HepG2 (cell line): ENCODE measurements around the gene CIROP. TPM values are rescaled to one million over a fixed set of nuclear protein-coding genes. Genes with fewer than 3 reads are reported as not detected.

ENCODE experiments used
- CC2D1A ChIP-seq: sonication (generic); formaldehyde crosslinking; IDR thresholded peaks from 2 replicates; pipeline ENCODE4 v1.8.1; 2023; ENCODE audit warnings: mild to moderate bottlenecking, missing genetic modification reagents
- CHD4 ChIP-seq: fragments of 200-600 bp; sonication (generic); IDR thresholded peaks from 2 replicates; pipeline ENCODE4 v1.7.0; 2017; ENCODE audit warnings: mild to moderate bottlenecking, low read length, borderline replicate concordance
- FOXM1 ChIP-seq: sonication (generic); formaldehyde crosslinking; IDR thresholded peaks from 2 replicates; pipeline ENCODE4 v1.5.0; 2020; ENCODE audit warnings: missing genetic modification reagents
- HDAC1 ChIP-seq: sonication (generic); formaldehyde crosslinking; IDR thresholded peaks from 2 replicates; pipeline ENCODE4 v1.5.1; 2020; ENCODE audit warnings: mild to moderate bottlenecking, missing genetic modification reagents
- HNRNPUL1 ChIP-seq: fragments of 200-400 bp; formaldehyde crosslinking; IDR thresholded peaks from 2 replicates; pipeline ENCODE4 v1.6.1; 2017; ENCODE audit warnings: low read depth, mild to moderate bottlenecking, low read length, moderate library complexity
- KAT8 ChIP-seq: IDR thresholded peaks from 2 replicates; pipeline ENCODE4 v1.6.1; 2016; ENCODE audit warnings: missing genetic modification reagents, missing compliant biosample characterization
- MAFG ChIP-seq: sonication (generic); formaldehyde crosslinking; IDR thresholded peaks from 2 replicates; pipeline ENCODE4 v1.5.1; 2020; ENCODE audit warnings: mild to moderate bottlenecking, missing genetic modification reagents
- NFE2 ChIP-seq: sonication (generic); formaldehyde crosslinking; IDR thresholded peaks from 2 replicates; pipeline ENCODE4 v1.4.0; 2020; ENCODE audit warnings: missing genetic modification reagents
- POLR2G ChIP-seq: fragments of 200-400 bp; formaldehyde crosslinking; IDR thresholded peaks from 2 replicates; pipeline ENCODE4 v1.6.1; 2018; ENCODE audit warnings: mild to moderate bottlenecking, low read depth, low read length, moderate library complexity
- RARA ChIP-seq: IDR thresholded peaks from 2 replicates; pipeline ENCODE4 v1.6.1; 2016; ENCODE audit warnings: missing genetic modification reagents, missing compliant biosample characterization
- SMAD1 ChIP-seq: sonication (generic); formaldehyde crosslinking; IDR thresholded peaks from 2 replicates; pipeline ENCODE4 v1.4.0; 2020; ENCODE audit warnings: missing genetic modification reagents, low read depth, mild to moderate bottlenecking, borderline replicate concordance
- TCF7 ChIP-seq: sonication (generic); IDR thresholded peaks from 2 replicates; pipeline ENCODE4 v1.6.1; 2016; ENCODE audit warnings: antibody characterized with exemption, low read depth
- ZFYVE20 ChIP-seq: sonication (generic); formaldehyde crosslinking; IDR thresholded peaks from 2 replicates; pipeline ENCODE4 v1.8.0; 2023; ENCODE audit warnings: low read depth, mild to moderate bottlenecking, moderate library complexity, missing genetic modification reagents, borderline replicate concordance
- ZIK1 ChIP-seq: sonication (generic); formaldehyde crosslinking; IDR thresholded peaks from 2 replicates; pipeline ENCODE4 v1.5.0; 2020; ENCODE audit warnings: mild to moderate bottlenecking, low read depth, missing genetic modification reagents, borderline replicate concordance
- ZNF33A ChIP-seq: sonication (generic); formaldehyde crosslinking; IDR thresholded peaks from 2 replicates; pipeline ENCODE4 v1.5.1; 2020; ENCODE audit warnings: missing genetic modification reagents, mild to moderate bottlenecking, moderate library complexity, borderline replicate concordance
- ZNF383 ChIP-seq: sonication (generic); formaldehyde crosslinking; IDR thresholded peaks from 2 replicates; pipeline ENCODE4 v1.4.0; 2020; ENCODE audit warnings: missing genetic modification reagents, mild to moderate bottlenecking, borderline replicate concordance
- polyA plus RNA-seq, 8 experiments: library from polyadenylated mRNA; depleted of rRNA in 3 of 8; stranded (reverse) in 7 of 8; unstranded in 1 of 8; fragments of >200 nt; fragmentation: Illumina TruSeq in 4 of 8; extraction: Trizol in 4 of 8; gene quantifications; 2 replicates each; pipeline versions ENCODE4 v1.2.1 to v1.2.3, GENCODE V29; 2011 to 2016; ENCODE audit warnings: low read depth in 4 of 8, missing spikeins in 1 of 8, mixed read lengths in 1 of 8; ENCODE audit not compliant: insufficient read depth in 1 of 8
- total RNA-seq, 5 experiments: library from RNA; depleted of rRNA; stranded (reverse); fragments of >200 nt; fragmentation: Illumina TruSeq; extraction: Trizol; gene quantifications; 2 replicates each; pipeline ENCODE4 v1.2.3, GENCODE V29; 2016; ENCODE audit warnings: low read depth in 1 of 5
- TF ChIP-seq, protein P1 (sequence below): sonication (generic); formaldehyde crosslinking; IDR thresholded peaks from 2 replicates; pipeline ENCODE4 v1.4.0; 2020; ENCODE audit warnings: missing genetic modification reagents
- TF ChIP-seq, protein P2 (sequence below): sonication (generic); formaldehyde crosslinking; IDR thresholded peaks from 2 replicates; pipeline ENCODE4 v1.4.0; 2020; ENCODE audit warnings: missing genetic modification reagents, borderline replicate concordance
- TF ChIP-seq, protein P3 (sequence below): sonication (generic); formaldehyde crosslinking; IDR thresholded peaks from 2 replicates; pipeline ENCODE4 v1.4.0; 2020; ENCODE audit warnings: missing genetic modification reagents
- TF ChIP-seq, protein P4 (sequence below): sonication (generic); formaldehyde crosslinking; IDR thresholded peaks from 2 replicates; pipeline ENCODE4 v1.4.0; 2020; ENCODE audit warnings: missing genetic modification reagents, mild to moderate bottlenecking, borderline replicate concordance

CIROP gene
- total and polyA plus RNA-seq, 2 of the 13 experiments (the other 11 are each of a cell fraction or from before 2014, with no cell fraction given) = 0.07 TPM; not detected in 1

DNA sequence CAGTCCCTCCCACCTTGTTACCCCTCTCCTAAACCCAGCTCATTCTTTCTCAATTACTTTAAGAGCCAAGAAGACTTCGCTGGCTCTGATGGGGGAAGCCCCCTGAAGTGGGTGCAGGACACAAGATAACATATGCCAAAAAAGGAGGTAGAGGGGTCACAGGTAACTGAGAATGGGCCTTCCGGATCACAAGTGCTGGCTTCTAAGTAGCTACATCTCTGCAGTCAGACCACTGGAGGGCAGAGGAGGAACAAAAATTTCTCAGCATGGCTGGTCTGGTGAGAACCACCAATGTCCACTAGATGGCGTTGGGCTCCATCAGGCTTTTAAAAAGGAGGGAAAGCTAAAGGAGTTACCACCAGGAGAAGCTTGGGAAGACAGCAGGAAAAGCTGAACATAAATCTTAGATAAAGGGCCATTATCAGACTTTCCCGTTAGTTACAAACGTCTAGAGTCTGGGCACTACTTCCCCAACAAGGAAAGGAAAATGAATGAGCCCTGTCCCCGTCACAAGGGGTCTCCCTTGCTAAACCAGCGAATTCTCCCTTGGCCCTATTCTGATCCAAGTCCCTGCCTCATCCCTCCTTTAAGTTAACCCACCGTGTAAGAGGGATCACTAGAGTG, 35.9 kb downstream of the CIROP start (continued):
- TF ChIP-seq, protein P1, sequence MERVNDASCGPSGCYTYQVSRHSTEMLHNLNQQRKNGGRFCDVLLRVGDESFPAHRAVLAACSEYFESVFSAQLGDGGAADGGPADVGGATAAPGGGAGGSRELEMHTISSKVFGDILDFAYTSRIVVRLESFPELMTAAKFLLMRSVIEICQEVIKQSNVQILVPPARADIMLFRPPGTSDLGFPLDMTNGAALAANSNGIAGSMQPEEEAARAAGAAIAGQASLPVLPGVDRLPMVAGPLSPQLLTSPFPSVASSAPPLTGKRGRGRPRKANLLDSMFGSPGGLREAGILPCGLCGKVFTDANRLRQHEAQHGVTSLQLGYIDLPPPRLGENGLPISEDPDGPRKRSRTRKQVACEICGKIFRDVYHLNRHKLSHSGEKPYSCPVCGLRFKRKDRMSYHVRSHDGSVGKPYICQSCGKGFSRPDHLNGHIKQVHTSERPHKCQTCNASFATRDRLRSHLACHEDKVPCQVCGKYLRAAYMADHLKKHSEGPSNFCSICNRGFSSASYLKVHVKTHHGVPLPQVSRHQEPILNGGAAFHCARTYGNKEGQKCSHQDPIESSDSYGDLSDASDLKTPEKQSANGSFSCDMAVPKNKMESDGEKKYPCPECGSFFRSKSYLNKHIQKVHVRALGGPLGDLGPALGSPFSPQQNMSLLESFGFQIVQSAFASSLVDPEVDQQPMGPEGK (CRISPR knock-in tag) = peak; percentile 65
- no peak for TF ChIP-seq ZFYVE20 (CRISPR knock-in tag)
- TF ChIP-seq HDAC1 = no peak
- no peak for TF ChIP-seq ZNF383 (CRISPR knock-in tag)
- TF ChIP-seq CC2D1A (CRISPR knock-in tag) = peak; percentile 96; the same call in 1 of the 2 replicates
- no peak for TF ChIP-seq SMAD1 (CRISPR knock-in tag)
- TF ChIP-seq, protein P2, sequence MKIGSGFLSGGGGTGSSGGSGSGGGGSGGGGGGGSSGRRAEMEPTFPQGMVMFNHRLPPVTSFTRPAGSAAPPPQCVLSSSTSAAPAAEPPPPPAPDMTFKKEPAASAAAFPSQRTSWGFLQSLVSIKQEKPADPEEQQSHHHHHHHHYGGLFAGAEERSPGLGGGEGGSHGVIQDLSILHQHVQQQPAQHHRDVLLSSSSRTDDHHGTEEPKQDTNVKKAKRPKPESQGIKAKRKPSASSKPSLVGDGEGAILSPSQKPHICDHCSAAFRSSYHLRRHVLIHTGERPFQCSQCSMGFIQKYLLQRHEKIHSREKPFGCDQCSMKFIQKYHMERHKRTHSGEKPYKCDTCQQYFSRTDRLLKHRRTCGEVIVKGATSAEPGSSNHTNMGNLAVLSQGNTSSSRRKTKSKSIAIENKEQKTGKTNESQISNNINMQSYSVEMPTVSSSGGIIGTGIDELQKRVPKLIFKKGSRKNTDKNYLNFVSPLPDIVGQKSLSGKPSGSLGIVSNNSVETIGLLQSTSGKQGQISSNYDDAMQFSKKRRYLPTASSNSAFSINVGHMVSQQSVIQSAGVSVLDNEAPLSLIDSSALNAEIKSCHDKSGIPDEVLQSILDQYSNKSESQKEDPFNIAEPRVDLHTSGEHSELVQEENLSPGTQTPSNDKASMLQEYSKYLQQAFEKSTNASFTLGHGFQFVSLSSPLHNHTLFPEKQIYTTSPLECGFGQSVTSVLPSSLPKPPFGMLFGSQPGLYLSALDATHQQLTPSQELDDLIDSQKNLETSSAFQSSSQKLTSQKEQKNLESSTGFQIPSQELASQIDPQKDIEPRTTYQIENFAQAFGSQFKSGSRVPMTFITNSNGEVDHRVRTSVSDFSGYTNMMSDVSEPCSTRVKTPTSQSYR = 0 out of 2 replicates have a peak, but pooled peaks have one; percentile 26
- no peak for TF ChIP-seq HNRNPUL1
- 0 out of 2 replicates have a peak, but pooled peaks have one; percentile 20 for TF ChIP-seq RARA (CRISPR knock-in tag)
- no peak for TF ChIP-seq FOXM1 (CRISPR knock-in tag)
- TF ChIP-seq, protein P3, sequence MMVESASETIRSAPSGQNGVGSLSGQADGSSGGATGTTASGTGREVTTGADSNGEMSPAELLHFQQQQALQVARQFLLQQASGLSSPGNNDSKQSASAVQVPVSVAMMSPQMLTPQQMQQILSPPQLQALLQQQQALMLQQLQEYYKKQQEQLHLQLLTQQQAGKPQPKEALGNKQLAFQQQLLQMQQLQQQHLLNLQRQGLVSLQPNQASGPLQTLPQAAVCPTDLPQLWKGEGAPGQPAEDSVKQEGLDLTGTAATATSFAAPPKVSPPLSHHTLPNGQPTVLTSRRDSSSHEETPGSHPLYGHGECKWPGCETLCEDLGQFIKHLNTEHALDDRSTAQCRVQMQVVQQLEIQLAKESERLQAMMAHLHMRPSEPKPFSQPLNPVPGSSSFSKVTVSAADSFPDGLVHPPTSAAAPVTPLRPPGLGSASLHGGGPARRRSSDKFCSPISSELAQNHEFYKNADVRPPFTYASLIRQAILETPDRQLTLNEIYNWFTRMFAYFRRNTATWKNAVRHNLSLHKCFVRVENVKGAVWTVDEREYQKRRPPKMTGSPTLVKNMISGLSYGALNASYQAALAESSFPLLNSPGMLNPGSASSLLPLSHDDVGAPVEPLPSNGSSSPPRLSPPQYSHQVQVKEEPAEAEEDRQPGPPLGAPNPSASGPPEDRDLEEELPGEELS (CRISPR knock-in tag) = no peak
- TF ChIP-seq, protein P4, sequence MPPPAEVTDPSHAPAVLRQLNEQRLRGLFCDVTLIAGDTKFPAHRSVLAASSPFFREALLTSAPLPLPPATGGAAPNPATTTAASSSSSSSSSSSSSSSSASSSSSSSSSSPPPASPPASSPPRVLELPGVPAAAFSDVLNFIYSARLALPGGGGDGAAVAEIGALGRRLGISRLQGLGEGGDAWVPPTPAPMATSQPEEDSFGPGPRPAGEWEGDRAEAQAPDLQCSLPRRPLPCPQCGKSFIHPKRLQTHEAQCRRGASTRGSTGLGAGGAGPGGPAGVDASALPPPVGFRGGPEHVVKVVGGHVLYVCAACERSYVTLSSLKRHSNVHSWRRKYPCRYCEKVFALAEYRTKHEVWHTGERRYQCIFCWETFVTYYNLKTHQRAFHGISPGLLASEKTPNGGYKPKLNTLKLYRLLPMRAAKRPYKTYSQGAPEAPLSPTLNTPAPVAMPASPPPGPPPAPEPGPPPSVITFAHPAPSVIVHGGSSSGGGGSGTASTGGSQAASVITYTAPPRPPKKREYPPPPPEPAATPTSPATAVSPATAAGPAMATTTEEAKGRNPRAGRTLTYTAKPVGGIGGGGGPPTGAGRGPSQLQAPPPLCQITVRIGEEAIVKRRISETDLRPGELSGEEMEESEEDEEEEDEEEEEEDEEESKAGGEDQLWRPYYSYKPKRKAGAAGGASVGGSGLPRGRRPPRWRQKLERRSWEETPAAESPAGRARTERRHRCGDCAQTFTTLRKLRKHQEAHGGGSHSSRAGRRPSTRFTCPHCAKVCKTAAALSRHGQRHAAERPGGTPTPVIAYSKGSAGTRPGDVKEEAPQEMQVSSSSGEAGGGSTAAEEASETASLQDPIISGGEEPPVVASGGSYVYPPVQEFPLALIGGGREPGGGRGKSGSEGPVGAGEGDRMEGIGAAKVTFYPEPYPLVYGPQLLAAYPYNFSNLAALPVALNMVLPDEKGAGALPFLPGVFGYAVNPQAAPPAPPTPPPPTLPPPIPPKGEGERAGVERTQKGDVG (CRISPR knock-in tag) = no peak
- TF ChIP-seq NFE2 (CRISPR knock-in tag) = no peak
- no peak for TF ChIP-seq MAFG
- no peak for TF ChIP-seq ZNF33A
- TF ChIP-seq CHD4 = no peak
- TF ChIP-seq POLR2G = peak; percentile 45
- peak; percentile 79; the same call in 1 of the 2 replicates for TF ChIP-seq ZIK1 (CRISPR knock-in tag)
- peak; percentile 80 for TF ChIP-seq KAT8
- TF ChIP-seq TCF7 = no peak
